Measurements from ENCODE around the gene PRAMEF1.
"Not testable (repeated sequence)": the region's sequence is repeated elsewhere in the genome, so short reads cannot be mapped to it uniquely, and the experiment has no call there.

Gene PRAMEF1

DNA sequence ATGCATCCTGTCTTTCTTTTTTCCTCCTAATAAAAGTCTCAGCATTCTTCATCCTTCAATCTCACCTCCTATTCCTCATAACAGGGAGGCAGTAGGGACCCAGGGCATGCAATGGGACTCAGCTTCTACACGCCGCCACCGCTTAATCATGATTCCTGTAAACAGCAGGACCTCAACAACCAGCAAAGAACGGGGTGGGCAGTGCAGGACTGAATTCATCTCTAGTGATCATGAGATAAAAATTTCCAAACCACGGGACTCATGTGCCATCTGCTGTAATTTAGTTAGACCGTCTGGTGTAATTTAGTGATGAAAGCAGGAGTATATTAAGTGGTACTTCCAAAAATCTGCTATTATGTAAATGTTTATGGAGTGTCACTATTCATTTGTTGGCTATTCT, 12.3 kb upstream of the PRAMEF1 start:
- H3K14ac ChIP-seq (ENCODE audit: low read length) = no peak overlapping the region
- H3K27ac ChIP-seq (ENCODE audit: low read depth, low read length) = no peak overlapping the region
- H3K18ac ChIP-seq (ENCODE audit: low read length) = no peak overlapping the region
- no peaks in the 10 kb centered on the region for H3K4me1 ChIP-seq (ENCODE audit: control insufficient read depth in 1 of 2, insufficient read depth in 2 of 2, low read length in 2 of 2)
- no peaks in the 10 kb centered on the region for H3K79me1 ChIP-seq (ENCODE audit: low read length)
- no peak overlapping the region for H2BK5ac ChIP-seq (ENCODE audit: low read depth, low read length, poor library complexity)
- H2AFZ ChIP-seq (ENCODE audit: insufficient read depth, low read length, poor library complexity) = no peak overlapping the region
- no peaks in the 10 kb centered on the region for H3K36me3 ChIP-seq (ENCODE audit: control insufficient read depth in 1 of 2, insufficient read depth in 2 of 2, low read length in 2 of 2)
- peaks cover 2% of the 10 kb centered on the region for H3K9me3 ChIP-seq (ENCODE audit: insufficient read depth, low read depth, low read length)
- no peak overlapping the region for H4K12ac ChIP-seq (ENCODE audit: low read depth, low read length)
- no peak overlapping the region for H4K91ac ChIP-seq (ENCODE audit: low read depth, low read length)
- WGBS (ENCODE audit: extremely low coverage, insufficient coverage, insufficient read length) = no CpG with 5 or more reads among the region's 6 CpGs
- no peak overlapping the region for H2BK120ac ChIP-seq (ENCODE audit: insufficient read depth, low read length, poor library complexity)
- no peak for DNase-seq
- no peak overlapping the region for H3K23ac ChIP-seq (ENCODE audit: low read length)
- H2BK12ac ChIP-seq (ENCODE audit: low read length) = no peak overlapping the region
- no peaks in the 10 kb centered on the region for H3K27me3 ChIP-seq (ENCODE audit: insufficient read depth, low read length)
- no peaks in the 10 kb centered on the region for H3K79me2 ChIP-seq (ENCODE audit: control insufficient read depth, insufficient read depth, low read length, poor library complexity)
- no peak overlapping the region for H4K8ac ChIP-seq (ENCODE audit: low read depth, low read length)
- H3K4me3 ChIP-seq (ENCODE audit: low read depth, low read length) = no peak overlapping the region
- no peak overlapping the region for H3K4me2 ChIP-seq (ENCODE audit: low read length)
- no peak overlapping the region for H3K4ac ChIP-seq (ENCODE audit: low read depth, low read length)
- H2AK5ac ChIP-seq (ENCODE audit: low read length) = no peak overlapping the region
- no peak overlapping the region for H3K9ac ChIP-seq (ENCODE audit: low read length)

- DNase-seq; H2BK5ac ChIP-seq (ENCODE audit: low read depth, low read length, poor library complexity); H2AFZ ChIP-seq (ENCODE audit: insufficient read depth, low read length, poor library complexity); H3K4me2 ChIP-seq (ENCODE audit: low read length); H4K8ac ChIP-seq (ENCODE audit: low read depth, low read length); H2BK120ac ChIP-seq (ENCODE audit: insufficient read depth, low read length, poor library complexity); H3K18ac ChIP-seq (ENCODE audit: low read length); H3K9ac ChIP-seq (ENCODE audit: low read length); H3K23ac ChIP-seq (ENCODE audit: low read length); H4K91ac ChIP-seq (ENCODE audit: low read depth, low read length); H3K79me2 ChIP-seq (ENCODE audit: control insufficient read depth, insufficient read depth, low read length, poor library complexity); H3K4me1 ChIP-seq (ENCODE audit: control insufficient read depth in 1 of 2, insufficient read depth in 2 of 2, low read length in 2 of 2); H2BK12ac ChIP-seq (ENCODE audit: low read length); H3K27me3 ChIP-seq (ENCODE audit: insufficient read depth, low read length); H3K27ac ChIP-seq (ENCODE audit: low read depth, low read length); H3K36me3 ChIP-seq (ENCODE audit: control insufficient read depth in 1 of 2, insufficient read depth in 2 of 2, low read length in 2 of 2); H3K79me1 ChIP-seq (ENCODE audit: low read length); H3K14ac ChIP-seq (ENCODE audit: low read length); H3K4ac ChIP-seq (ENCODE audit: low read depth, low read length); H3K9me3 ChIP-seq (ENCODE audit: insufficient read depth, low read depth, low read length); H4K12ac ChIP-seq (ENCODE audit: low read depth, low read length); H3K4me3 ChIP-seq (ENCODE audit: low read depth, low read length); H2AK5ac ChIP-seq (ENCODE audit: low read length): not testable (repeated sequence)
- WGBS (ENCODE audit: extremely low coverage, insufficient coverage, insufficient read length) = no CpG with 5 or more reads among the region's 5 CpGs
Observed at GRCh38 chr1:12781488-12781887, 9.7 kb upstream of the PRAMEF1 start.

GRCh38 chr1:12783783-12784182, 7.4 kb upstream of the PRAMEF1 start:
- not testable (repeated sequence) for H3K4me1 ChIP-seq (ENCODE audit: control insufficient read depth in 1 of 2, insufficient read depth in 2 of 2, low read length in 2 of 2); H2BK5ac ChIP-seq (ENCODE audit: low read depth, low read length, poor library complexity); H4K91ac ChIP-seq (ENCODE audit: low read depth, low read length); H4K8ac ChIP-seq (ENCODE audit: low read depth, low read length); H3K23ac ChIP-seq (ENCODE audit: low read length); H2BK12ac ChIP-seq (ENCODE audit: low read length); H3K27me3 ChIP-seq (ENCODE audit: insufficient read depth, low read length); H2AFZ ChIP-seq (ENCODE audit: insufficient read depth, low read length, poor library complexity); H3K4me2 ChIP-seq (ENCODE audit: low read length); H2BK120ac ChIP-seq (ENCODE audit: insufficient read depth, low read length, poor library complexity); H3K79me1 ChIP-seq (ENCODE audit: low read length); H3K27ac ChIP-seq (ENCODE audit: low read depth, low read length); H3K14ac ChIP-seq (ENCODE audit: low read length); H3K9me3 ChIP-seq (ENCODE audit: insufficient read depth, low read depth, low read length); H2AK5ac ChIP-seq (ENCODE audit: low read length); H3K4ac ChIP-seq (ENCODE audit: low read depth, low read length); H3K36me3 ChIP-seq (ENCODE audit: control insufficient read depth in 1 of 2, insufficient read depth in 2 of 2, low read length in 2 of 2); H3K18ac ChIP-seq (ENCODE audit: low read length); H3K9ac ChIP-seq (ENCODE audit: low read length); H3K79me2 ChIP-seq (ENCODE audit: control insufficient read depth, insufficient read depth, low read length, poor library complexity); H4K12ac ChIP-seq (ENCODE audit: low read depth, low read length); H3K4me3 ChIP-seq (ENCODE audit: low read depth, low read length)
- WGBS (ENCODE audit: extremely low coverage, insufficient coverage, insufficient read length) = no CpG with 5 or more reads among the region's 7 CpGs
- DNase-seq = peak in 1 of 2 donors; percentile 62

DNA sequence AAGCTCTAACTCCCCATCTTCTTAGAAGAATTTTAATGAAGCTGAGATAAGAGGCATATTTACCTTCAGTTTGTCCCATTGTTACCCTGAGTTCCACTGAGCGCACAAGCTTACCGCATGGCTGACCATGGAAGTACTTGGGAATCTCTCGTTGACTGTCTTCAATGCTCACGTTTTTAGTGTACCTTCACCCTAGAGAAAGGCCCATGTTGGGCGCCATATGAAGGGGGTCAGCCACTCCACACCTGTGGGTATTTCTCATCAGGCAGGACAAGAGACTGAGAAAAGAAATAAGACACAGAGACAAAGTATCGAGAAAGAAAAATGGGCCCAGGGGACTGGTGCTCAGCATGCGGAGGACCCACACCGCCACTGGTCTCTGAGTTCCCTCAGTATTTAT, 6.5 kb upstream of the PRAMEF1 start:
- H3K4ac ChIP-seq (ENCODE audit: low read depth, low read length); H3K27ac ChIP-seq (ENCODE audit: low read depth, low read length); H4K12ac ChIP-seq (ENCODE audit: low read depth, low read length); H3K9me3 ChIP-seq (ENCODE audit: insufficient read depth, low read depth, low read length); H4K91ac ChIP-seq (ENCODE audit: low read depth, low read length); H3K4me1 ChIP-seq (ENCODE audit: control insufficient read depth in 1 of 2, insufficient read depth in 2 of 2, low read length in 2 of 2); H2AK5ac ChIP-seq (ENCODE audit: low read length); H3K18ac ChIP-seq (ENCODE audit: low read length); H2AFZ ChIP-seq (ENCODE audit: insufficient read depth, low read length, poor library complexity); H2BK5ac ChIP-seq (ENCODE audit: low read depth, low read length, poor library complexity); H3K79me2 ChIP-seq (ENCODE audit: control insufficient read depth, insufficient read depth, low read length, poor library complexity); H3K27me3 ChIP-seq (ENCODE audit: insufficient read depth, low read length); H3K4me2 ChIP-seq (ENCODE audit: low read length); H3K79me1 ChIP-seq (ENCODE audit: low read length); H2BK120ac ChIP-seq (ENCODE audit: insufficient read depth, low read length, poor library complexity); H3K23ac ChIP-seq (ENCODE audit: low read length); H2BK12ac ChIP-seq (ENCODE audit: low read length); H3K4me3 ChIP-seq (ENCODE audit: low read depth, low read length); H4K8ac ChIP-seq (ENCODE audit: low read depth, low read length); H3K36me3 ChIP-seq (ENCODE audit: control insufficient read depth in 1 of 2, insufficient read depth in 2 of 2, low read length in 2 of 2); H3K9ac ChIP-seq (ENCODE audit: low read length); DNase-seq; H3K14ac ChIP-seq (ENCODE audit: low read length): not testable (repeated sequence)
- WGBS (ENCODE audit: extremely low coverage, insufficient coverage, insufficient read length) = no CpG with 5 or more reads among the region's 8 CpGs
